ENCODE measurements around the gene FSTL4.

FSTL4 gene

GRCh38 chr5:133635051-133635450 lies 22.7 kb upstream of the FSTL4 start:
- TF ChIP-seq ZFX (IDR thresholded peaks at IDR 0.05; ENCODE audit: borderline replicate concordance) (no peak), CTCF (IDR thresholded peaks at IDR 0.05) (no peak)
- no peak overlapping the region for H3K27ac ChIP-seq

- no peak overlapping the region for H3K27ac ChIP-seq
- TF ChIP-seq ZFX (IDR thresholded peaks at IDR 0.05; ENCODE audit: borderline replicate concordance) (no peak), CTCF (IDR thresholded peaks at IDR 0.05) (no peak)
Measured at GRCh38 chr5:133627180-133627579, 14.8 kb upstream of the FSTL4 start.

- TF ChIP-seq ZFX (IDR thresholded peaks at IDR 0.05; ENCODE audit: borderline replicate concordance), result no peak
- no peak for TF ChIP-seq CTCF (IDR thresholded peaks at IDR 0.05)
- H3K27ac ChIP-seq, result no peak overlapping the region
Measured at GRCh38 chr5:133624316-133624715, 12.0 kb upstream of the FSTL4 start.

GRCh38 chr5:133618141-133618540 lies 5.8 kb upstream of the FSTL4 start:
- no peak for TF ChIP-seq CTCF (IDR thresholded peaks at IDR 0.05)
- H3K27ac ChIP-seq, result no peak overlapping the region

GRCh38 chr5:133613743-133614142 lies 1.4 kb upstream of the FSTL4 start:
- H3K27ac ChIP-seq, result no peak overlapping the region
- TF ChIP-seq CTCF (IDR thresholded peaks at IDR 0.05), result no peak
- TF ChIP-seq ZFX (IDR thresholded peaks at IDR 0.05; ENCODE audit: borderline replicate concordance), result no peak

- TF ChIP-seq ZFX (IDR thresholded peaks at IDR 0.05; ENCODE audit: borderline replicate concordance) (no peak), CTCF (IDR thresholded peaks at IDR 0.05) (no peak)
- no peak overlapping the region for H3K27ac ChIP-seq
Measured at GRCh38 chr5:133613184-133613583, 843 bp upstream of the FSTL4 start.

GRCh38 chr5:133611357-133612248 lies 738 bp downstream of the FSTL4 start:
- TF ChIP-seq CTCF (IDR thresholded peaks at IDR 0.05), result no peak
- TF ChIP-seq ZFX (IDR thresholded peaks at IDR 0.05; ENCODE audit: borderline replicate concordance), result no peak
- H3K27ac ChIP-seq, result no peak overlapping the region
